T-helper 1 cell treated with Interleukin-12 subunit alpha and Interleukin-12 subunit beta and Interleukin-4 antibody, amounts not matched to agents 30 ng/mL and 1 ng/mL, for 36 hours (primary cell): ENCODE measurements around the gene BACH2. TPM values are rescaled to one million over a fixed set of nuclear protein-coding genes. Genes with fewer than 3 reads are reported as not detected.
"Not testable (repeated sequence)": the region's sequence is repeated elsewhere in the genome, so short reads cannot be mapped to it uniquely, and the experiment has no call there.

Source experiments
- intact Hi-C: fragments of 100-400 bp; cut with micrococcal nuclease; formaldehyde crosslinking; loops from one replicate; pipeline ENCODE4 v1.15.1; 2024
- total RNA-seq: library from RNA; stranded (reverse); gene quantifications from 2 replicates; pipeline ENCODE4 v1.2.3, GENCODE V29; 2022

BACH2 gene
- total RNA-seq = 21.5 and 25.5 TPM in 2 replicates

GRCh38 chr6:90296341-90297114, at the start of gene BACH2:
BACH2 (minus strand) TSS chr6:90296843; CDS start chr6:90008844, 287,999 bp downstream.
- intact Hi-C loops = loop anchor here (1.0 to 5.0 kb wide), 11 partner anchors 22 to 356 kb away; no protein-coding TSS in a partner anchor

DNA sequence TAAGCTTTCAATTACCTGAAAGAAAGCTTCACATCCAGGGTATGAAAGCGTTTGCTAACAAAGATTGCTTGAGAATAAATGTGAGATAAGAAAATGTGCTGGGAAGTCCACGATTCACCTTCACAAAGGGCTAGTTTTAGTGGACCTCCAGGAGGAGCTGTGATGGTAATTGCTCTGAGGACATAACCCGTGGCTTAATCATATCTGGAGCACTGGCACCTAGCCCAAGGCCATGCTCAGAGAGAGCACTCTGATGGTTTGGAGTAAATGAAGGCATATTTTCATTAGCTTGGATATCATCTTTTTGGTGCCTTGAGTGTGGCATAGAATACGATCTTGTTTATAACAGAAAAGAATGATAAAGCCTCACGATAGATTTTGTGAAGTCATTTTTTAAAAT, 46.9 kb upstream of the BACH2 start:
- intact Hi-C loops = no loop called here

DNA sequence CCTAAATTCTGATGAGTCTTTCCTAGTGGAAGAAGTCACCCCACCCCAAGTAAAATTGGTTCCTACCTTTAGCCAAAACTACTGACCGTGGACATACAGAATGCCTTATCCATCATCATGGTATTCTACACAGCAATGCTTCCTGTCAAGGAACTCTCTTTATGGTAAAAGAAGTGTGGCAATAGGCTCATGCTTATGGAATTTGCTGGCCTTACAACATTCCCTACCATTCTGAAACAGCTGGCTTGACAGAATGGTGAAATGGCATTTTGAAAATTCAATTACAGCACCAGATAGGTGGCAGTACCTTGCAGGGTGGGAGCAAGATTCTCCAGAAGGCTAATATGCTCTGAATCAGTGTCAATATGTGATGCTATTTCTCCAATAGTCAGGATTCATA, 41.8 kb upstream of the BACH2 start:
- intact Hi-C loops = no loop called here

DNA sequence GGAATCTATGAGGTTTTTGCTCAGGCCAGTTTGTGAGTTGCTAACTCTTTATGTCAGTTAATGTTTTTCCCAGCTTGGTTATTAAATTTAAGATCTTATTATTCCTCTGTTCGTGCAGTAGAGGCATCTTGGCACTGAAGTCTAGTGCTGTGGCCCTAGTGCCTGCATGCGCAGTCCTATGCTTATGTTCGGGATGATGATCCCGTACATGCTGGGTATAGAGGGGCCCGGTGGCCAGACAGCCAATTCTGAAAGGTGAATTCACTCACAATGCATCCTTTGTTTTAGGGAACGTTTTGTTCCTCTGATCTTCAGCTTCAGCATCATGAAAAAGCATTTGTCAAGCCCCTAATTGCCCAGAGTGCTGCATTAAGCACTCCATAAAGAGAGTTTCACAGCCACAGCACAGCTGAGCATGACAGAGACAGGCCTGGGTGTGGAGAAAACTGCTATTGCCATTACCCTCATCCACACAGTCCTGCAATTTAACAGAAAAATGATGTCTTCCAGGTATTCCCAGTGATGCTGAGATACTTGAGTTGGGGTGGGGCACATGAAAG, 39.8 kb upstream of the BACH2 start:
- intact Hi-C loops = no loop called here

GRCh38 chr6:90333928-90334327, 37.3 kb upstream of the BACH2 start:
- intact Hi-C loops = no loop called here

- intact Hi-C loops = not testable (repeated sequence)
Measured at GRCh38 chr6:90332978-90333543, 36.4 kb upstream of the BACH2 start.

DNA sequence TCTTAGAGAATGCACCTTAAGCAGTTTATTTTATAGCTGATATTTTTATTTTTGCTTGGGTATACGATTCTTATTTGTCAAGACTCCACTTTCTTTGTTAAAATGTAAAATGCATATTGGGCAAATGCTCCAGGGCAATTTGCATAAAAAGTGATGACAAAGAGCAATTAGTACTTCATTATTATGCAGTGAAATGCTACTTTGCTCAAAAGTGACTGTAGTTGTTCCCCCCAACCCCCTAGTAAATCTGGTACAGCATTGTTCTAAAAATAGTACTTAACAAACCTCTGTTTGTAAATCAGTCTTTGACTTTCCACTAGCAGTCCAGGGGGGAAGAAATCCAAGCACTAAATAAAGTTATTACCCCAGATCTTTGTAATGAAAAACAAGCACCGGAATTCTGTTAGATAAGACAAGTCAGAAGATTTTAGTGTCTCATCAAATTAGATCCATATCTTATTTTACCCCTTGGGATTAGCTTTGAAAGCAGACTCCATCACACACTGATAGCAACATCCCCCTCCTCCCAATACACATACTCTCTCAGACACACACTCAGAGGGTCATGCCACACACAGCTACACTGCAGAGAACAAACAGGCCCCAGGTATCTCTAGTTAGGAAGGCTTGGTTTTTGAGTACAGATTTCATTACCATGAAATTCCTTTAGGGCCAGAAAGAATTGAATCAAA, 32.9 kb upstream of the BACH2 start:
- intact Hi-C loops = no loop called here

DNA sequence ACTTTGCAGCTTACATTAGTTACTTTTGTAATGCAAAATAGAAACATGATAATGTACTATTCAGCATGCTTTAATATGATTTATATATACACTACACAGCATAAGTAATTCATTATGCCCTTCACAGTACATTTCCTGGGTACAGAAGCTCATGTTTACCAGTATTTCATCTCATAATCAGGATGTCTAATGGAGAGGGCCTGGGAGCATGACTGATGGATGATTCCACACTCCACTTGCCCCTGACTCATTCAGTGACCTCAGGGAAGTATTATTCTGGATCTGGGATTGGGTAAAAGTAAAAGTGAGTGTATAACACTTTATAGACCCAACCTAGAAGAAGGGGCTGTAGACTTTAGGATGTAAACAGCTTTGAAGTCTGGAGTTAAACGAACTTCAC, 31.4 kb upstream of the BACH2 start:
- intact Hi-C loops = no loop called here

DNA sequence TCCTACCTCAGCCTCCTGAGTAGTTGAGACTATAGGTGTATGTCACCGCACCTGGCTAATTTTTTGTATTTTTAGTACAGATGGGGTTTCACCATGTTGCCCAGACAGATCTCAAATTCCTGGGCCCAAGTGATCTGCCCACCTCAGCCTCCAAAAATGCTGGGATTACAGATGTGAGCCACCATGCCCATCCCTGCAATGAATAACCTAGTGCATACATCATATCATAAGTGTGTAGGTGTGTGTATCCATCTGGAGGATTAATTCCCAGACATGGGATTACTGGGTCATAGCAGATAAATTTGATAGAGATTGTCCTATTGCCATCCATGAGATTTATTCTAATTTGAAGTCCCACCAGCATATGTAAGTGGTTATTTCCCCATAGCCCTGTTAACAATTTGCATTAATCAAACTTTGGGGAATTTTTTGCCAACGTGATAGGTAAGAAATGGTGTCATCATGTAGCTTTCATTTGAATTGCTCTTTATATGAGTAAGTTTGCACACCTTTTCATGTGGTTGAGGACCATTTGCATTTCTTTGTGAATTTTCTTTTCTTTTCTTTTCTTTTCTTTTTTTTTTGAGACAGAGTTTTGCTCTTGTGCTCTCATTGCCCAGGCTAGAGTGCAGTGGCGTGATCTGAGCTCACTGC, 29.9 kb upstream of the BACH2 start:
- intact Hi-C loops = no loop called here

DNA sequence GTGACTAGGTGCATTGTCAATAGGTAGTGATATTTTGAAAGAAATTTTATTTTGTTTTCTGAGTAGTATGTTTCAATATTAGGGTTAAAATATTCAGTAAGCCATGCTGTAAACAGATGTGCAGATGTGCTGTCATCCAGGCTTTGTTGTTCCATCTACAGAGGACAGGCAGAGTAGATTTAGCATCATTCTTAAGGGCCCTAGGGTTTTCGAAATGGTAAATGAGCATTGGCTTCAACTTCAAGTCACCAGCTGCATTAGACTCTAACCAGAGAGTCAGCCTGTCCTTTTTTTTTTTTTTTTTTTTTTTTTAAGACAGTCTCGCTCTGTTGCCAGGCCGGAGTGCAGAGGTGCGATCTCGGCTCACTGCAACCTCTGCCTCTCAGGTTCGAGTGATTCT, 27.1 kb upstream of the BACH2 start:
- intact Hi-C loops = no loop called here

- intact Hi-C loops = no loop called here
Measured at GRCh38 chr6:90322976-90323474, 26.4 kb upstream of the BACH2 start.

DNA sequence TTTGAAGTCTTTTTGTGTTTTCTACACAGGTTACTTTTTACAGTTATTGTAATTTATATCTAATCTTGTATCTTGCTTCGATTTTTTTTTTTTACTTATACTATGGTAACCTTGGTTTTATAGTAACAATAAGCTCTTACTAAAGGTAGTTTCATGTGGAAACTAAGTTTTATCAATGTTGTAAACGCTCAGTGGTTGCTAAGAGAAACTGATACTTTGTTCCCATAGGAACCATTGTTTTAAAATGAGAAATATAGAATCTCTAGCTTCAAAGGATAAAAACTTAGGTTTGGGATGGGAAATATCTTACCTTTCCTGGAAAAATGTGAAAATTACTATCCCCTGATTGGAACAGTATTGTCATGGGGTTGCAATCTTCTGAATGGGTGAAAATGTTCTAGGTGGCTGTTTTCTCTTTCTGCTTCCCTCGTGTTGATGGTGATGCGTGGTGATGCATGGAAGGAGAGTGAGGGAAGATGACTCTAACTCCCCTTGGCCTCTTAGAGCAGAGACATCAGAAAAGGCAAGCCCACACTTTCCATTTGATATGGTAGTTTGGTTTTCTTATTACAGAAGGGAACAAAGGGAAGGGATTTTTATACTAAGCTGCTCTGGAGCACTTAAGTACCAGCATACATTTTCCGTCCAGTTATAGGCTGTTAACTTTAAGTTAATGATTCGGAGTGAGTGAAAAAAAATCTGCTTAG, 23.5 kb upstream of the BACH2 start:
- intact Hi-C loops = no loop called here

DNA sequence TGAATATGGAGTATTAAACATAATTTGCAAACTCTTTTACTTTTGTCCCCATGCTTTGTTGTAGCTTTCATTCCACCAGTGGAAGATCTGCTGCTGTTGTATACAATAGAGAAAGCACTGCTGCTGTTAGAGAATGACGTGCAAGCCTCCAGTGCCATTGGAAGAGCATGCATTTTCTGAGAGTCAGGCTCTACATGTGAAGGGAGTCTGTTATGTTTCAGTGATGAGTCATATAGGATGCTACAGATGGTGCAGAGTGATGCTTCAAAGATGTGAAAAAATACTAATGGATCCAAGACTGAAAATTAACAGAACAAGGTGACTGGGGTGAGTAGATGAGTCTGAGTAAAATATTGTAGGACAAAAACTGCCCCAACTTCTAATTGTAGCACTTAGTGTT, 22.4 kb upstream of the BACH2 start:
- intact Hi-C loops = no loop called here

DNA sequence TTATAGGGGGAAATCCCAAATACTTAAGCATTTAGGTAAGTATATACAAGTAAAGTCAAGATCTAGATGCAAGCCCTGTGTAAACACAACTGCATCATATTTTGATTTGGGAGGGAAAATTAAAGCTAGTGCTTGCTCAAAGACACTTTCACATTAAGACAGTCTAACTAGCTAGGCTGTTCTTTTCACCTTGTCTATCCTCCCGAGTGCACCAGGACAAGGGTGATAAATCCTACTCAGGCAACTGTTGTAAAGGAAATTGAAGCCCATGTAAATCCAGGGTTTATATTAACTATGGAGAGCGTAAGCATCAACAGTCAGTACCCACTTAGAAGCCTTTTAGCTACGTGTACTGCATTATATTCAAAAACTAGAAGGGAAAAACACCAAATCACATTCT, 19.3 kb upstream of the BACH2 start:
- intact Hi-C loops = no loop called here

DNA sequence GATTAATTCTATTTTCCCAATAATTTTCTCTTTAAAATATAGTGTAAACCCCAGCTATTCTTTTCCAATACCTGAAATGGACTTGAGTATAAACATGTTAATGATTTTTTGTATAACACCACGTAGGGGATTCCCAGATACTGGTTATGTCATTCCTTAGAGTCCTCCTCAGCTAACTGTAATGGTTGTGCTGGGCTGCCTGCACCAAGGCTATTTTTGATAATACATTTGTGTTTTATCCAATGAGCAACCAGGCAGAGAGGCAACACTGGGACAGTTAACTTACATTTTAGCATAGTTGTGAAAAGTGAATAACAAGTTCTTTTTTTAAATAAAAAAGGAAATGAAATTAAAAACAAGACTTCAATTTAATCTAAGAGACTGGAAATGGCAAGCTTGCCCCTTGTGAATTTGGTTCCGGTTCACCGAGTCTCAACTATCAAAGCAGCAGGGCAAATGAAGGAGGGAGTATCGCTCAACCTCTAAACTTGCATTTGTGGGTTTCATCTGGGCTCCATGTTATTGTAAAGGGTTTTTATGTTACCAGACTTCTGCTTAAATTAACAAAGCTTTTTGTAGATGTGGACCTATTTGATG, 18.8 kb upstream of the BACH2 start:
- intact Hi-C loops = no loop called here

- intact Hi-C loops = no loop called here
Measured at GRCh38 chr6:90314514-90314913, 17.9 kb upstream of the BACH2 start.

DNA sequence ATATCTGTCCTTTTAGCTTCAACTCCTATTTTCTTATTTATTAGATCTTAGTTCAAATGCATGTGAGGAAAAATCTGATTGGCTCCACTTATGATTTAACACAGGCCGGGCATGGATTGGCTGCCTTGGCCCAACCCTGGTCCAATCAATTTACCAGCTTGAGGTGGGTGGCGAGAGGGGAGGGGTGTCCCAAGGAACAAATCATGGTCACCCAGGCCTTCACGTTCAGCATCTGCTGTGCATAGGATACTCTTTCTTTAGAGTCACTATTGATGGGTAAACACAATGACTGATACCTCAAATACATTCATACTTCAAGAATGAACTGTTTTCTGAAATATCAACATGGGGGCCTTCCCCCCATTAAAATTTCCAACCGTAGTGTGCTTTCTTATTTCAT, 14.9 kb upstream of the BACH2 start:
- intact Hi-C loops = no loop called here

- intact Hi-C loops = no loop called here
Measured at GRCh38 chr6:90305800-90306448, 9.3 kb upstream of the BACH2 start.

- intact Hi-C loops = no loop called here
Measured at GRCh38 chr6:90304308-90304707, 7.7 kb upstream of the BACH2 start.

- intact Hi-C loops = no loop called here
Measured at GRCh38 chr6:90303039-90303438, 6.4 kb upstream of the BACH2 start.
